H1 (cell line): ENCODE data around the gene ZNF488. TPM values are rescaled to one million over a fixed set of nuclear protein-coding genes. Genes with fewer than 3 reads are reported as not detected.

Source experiments
- CTCF ChIA-PET: fragments of 300-600 bp; sonication (Branson Sonifier 250); formaldehyde crosslinking; loops from one replicate; lab custom pipeline; 2021; ENCODE audit not compliant: partially characterized antibody; lab: Charles Lee
- POLR2A ChIA-PET: fragments of 300-600 bp; sonication (Branson Sonifier 250); formaldehyde crosslinking; loops from one replicate; lab custom pipeline; 2021; ENCODE audit warnings: inconsistent platforms; ENCODE audit not compliant: partially characterized antibody; lab: Charles Lee
- DNase-seq, 2 experiments: peaks; one replicate each; pipeline versions ENCODE4 v3.0.0 to v3.0.0-alpha.2; 2010 to 2022; ENCODE audit warnings: low spot score in 2 of 2, low read depth in 1 of 2, mixed read lengths in 1 of 2
- FAIRE-seq: peaks from 2 replicates; lab custom pipeline; 2011; peaks lifted over from hg19 to GRCh38; lab: Jason Lieb, UNC
- H2AFZ ChIP-seq: 2 replicates; pipeline ENCODE4 v1.8.1; 2012; ENCODE audit warnings: low read length, inconsistent platforms
- H2AK5ac ChIP-seq: 2 replicates; pipeline ENCODE4 v1.6.1; 2013; ENCODE audit warnings: low read depth, low read length
- H2BK120ac ChIP-seq: replicated peaks from 2 replicates; pipeline ENCODE3; 2013; ENCODE audit warnings: low read depth, low read length, inconsistent platforms
- H2BK12ac ChIP-seq: 2 replicates; pipeline ENCODE4 v1.6.1; 2013; ENCODE audit warnings: low read depth, low read length
- H2BK15ac ChIP-seq: 2 replicates; pipeline ENCODE4 v1.6.1; 2013; ENCODE audit warnings: low read length
- H2BK20ac ChIP-seq: 2 replicates; pipeline ENCODE4 v1.6.1; 2013; ENCODE audit warnings: low read length
- H2BK5ac ChIP-seq: 2 replicates; pipeline ENCODE4 v1.6.1; 2013; ENCODE audit warnings: low read depth, low read length
- H3K14ac ChIP-seq: 2 replicates; pipeline ENCODE4 v1.6.1; 2013; ENCODE audit warnings: inconsistent platforms; ENCODE audit not compliant: insufficient read length
- H3K18ac ChIP-seq: 2 replicates; pipeline ENCODE4 v1.6.1; 2013; ENCODE audit warnings: low read length; ENCODE audit errors: extremely low read depth
- H3K23ac ChIP-seq: 2 replicates; pipeline ENCODE4 v1.6.1; 2013; ENCODE audit warnings: inconsistent platforms; ENCODE audit not compliant: insufficient read length
- H3K23me2 ChIP-seq: 2 replicates; pipeline ENCODE4 v1.6.1; 2013; ENCODE audit warnings: low read depth, low read length
- H3K27ac ChIP-seq: 2 replicates; pipeline ENCODE4 v1.6.1; 2011; ENCODE audit warnings: low read depth, low read length, inconsistent platforms
- H3K27me3 ChIP-seq, 4 experiments: replicated peaks in 1 of 4; 1 replicate in 1 of 4; 2 replicates in 3 of 4; pipeline versions ENCODE4 v1.6.1 to v1.8.1; 2011 to 2013; ENCODE audit warnings: low read length in 3 of 4, mild to moderate bottlenecking in 3 of 4, inconsistent platforms in 2 of 4, mixed read lengths in 2 of 4, moderate library complexity in 1 of 4; ENCODE audit not compliant: control insufficient read depth in 3 of 4, insufficient read depth in 3 of 4; ENCODE audit errors: extremely low read depth in 1 of 4
- H3K36me3 ChIP-seq, 4 experiments: 2 replicates each; pipeline versions ENCODE4 v1.6.1 to v1.8.1; 2011 to 2013; ENCODE audit warnings: mild to moderate bottlenecking in 4 of 4, low read length in 3 of 4, moderate library complexity in 2 of 4, control low read depth in 1 of 4, inconsistent platforms in 1 of 4; ENCODE audit not compliant: insufficient read depth in 4 of 4, control insufficient read depth in 2 of 4
- H3K4ac ChIP-seq: replicated peaks from 2 replicates; pipeline ENCODE3; 2013; ENCODE audit warnings: low read length, low read depth, mixed read lengths, inconsistent platforms; ENCODE audit not compliant: insufficient read length
- H3K4me1 ChIP-seq, 4 experiments: replicated peaks in 1 of 4; 1 replicate in 1 of 4; 2 replicates in 3 of 4; pipeline versions ENCODE4 v1.6.1 to v1.8.1; 2011 to 2013; ENCODE audit warnings: low read length in 3 of 4, inconsistent platforms in 2 of 4, mixed read lengths in 1 of 4; ENCODE audit not compliant: insufficient read depth in 4 of 4, control insufficient read depth in 3 of 4
- H3K4me2 ChIP-seq, 2 experiments: 2 replicates each; pipeline versions ENCODE4 v1.6.1 to v1.8.1; 2011 to 2013; ENCODE audit warnings: low read depth in 2 of 2, low read length in 2 of 2, control low read depth in 1 of 2, inconsistent platforms in 1 of 2, mild to moderate bottlenecking in 1 of 2; ENCODE audit not compliant: insufficient read depth in 1 of 2
- H3K4me3 ChIP-seq, 4 experiments: fragments of 200-600, 300-600 bp in 1 of 4; sonication (generic), shearing (Covaris generic), sonication (Bioruptor Twin) in 1 of 4; 2 replicates each; pipeline versions ENCODE4 v1.5.1 to v1.8.1; 2011 to 2016; ENCODE audit warnings: low read length in 4 of 4, low read depth in 3 of 4, control low read depth in 2 of 4, inconsistent platforms in 2 of 4, mild to moderate bottlenecking in 2 of 4, mixed read lengths in 1 of 4, moderate library complexity in 1 of 4; ENCODE audit not compliant: insufficient read depth in 2 of 4; ENCODE audit errors: extremely low read depth in 1 of 4
- H3K56ac ChIP-seq: replicated peaks from 2 replicates; pipeline ENCODE3; 2013; ENCODE audit warnings: low read depth, mild to moderate bottlenecking, mixed read lengths, low read length, inconsistent platforms; ENCODE audit not compliant: insufficient read length
- H3K79me1 ChIP-seq: 2 replicates; pipeline ENCODE4 v1.6.1; 2013; ENCODE audit warnings: low read depth, low read length, control low read depth
- H3K79me2 ChIP-seq, 2 experiments: 2 replicates each; pipeline versions ENCODE4 v1.6.1 to v1.8.1; 2012 to 2013; ENCODE audit warnings: low read length in 2 of 2, mild to moderate bottlenecking in 2 of 2, inconsistent platforms in 1 of 2; ENCODE audit not compliant: insufficient read depth in 2 of 2, control insufficient read depth in 1 of 2
- H3K9ac ChIP-seq, 4 experiments: replicated peaks in 1 of 4; 1 replicate in 1 of 4; 2 replicates in 3 of 4; pipeline versions ENCODE4 v1.6.1 to v1.8.1; 2011 to 2013; ENCODE audit warnings: low read depth in 3 of 4, low read length in 3 of 4, control low read depth in 2 of 4, mild to moderate bottlenecking in 2 of 4, moderate library complexity in 2 of 4, inconsistent platforms in 1 of 4; ENCODE audit errors: extremely low read depth in 1 of 4
- H3K9me3 ChIP-seq, 2 experiments: 2 replicates each; pipeline versions ENCODE4 v1.6.1 to v1.8.1; 2012 to 2013; ENCODE audit warnings: mild to moderate bottlenecking in 2 of 2, moderate library complexity in 2 of 2, control low read depth in 1 of 2, inconsistent platforms in 1 of 2, low read depth in 1 of 2, low read length in 1 of 2, mixed read lengths in 1 of 2; ENCODE audit not compliant: insufficient read depth in 2 of 2
- H4K20me1 ChIP-seq, 2 experiments: replicated peaks in 1 of 2; 2 replicates each; pipeline versions ENCODE3 to v1.8.1; 2011 to 2013; ENCODE audit warnings: inconsistent platforms in 2 of 2, low read length in 2 of 2, mild to moderate bottlenecking in 1 of 2; ENCODE audit not compliant: insufficient read depth in 2 of 2, control insufficient read depth in 1 of 2
- H4K5ac ChIP-seq: 2 replicates; pipeline ENCODE4 v1.6.1; 2013; ENCODE audit warnings: low read length, low read depth, mixed read lengths, inconsistent platforms; ENCODE audit not compliant: insufficient read length
- H4K8ac ChIP-seq: 2 replicates; pipeline ENCODE4 v1.8.0; 2013; ENCODE audit warnings: mild to moderate bottlenecking, moderate library complexity, low read length, inconsistent platforms; ENCODE audit not compliant: insufficient read depth; ENCODE audit errors: extremely low read depth
- H4K91ac ChIP-seq: replicated peaks from 2 replicates; pipeline ENCODE3; 2013; ENCODE audit warnings: low read length, mixed read lengths, inconsistent platforms; ENCODE audit not compliant: insufficient read length
- CREB1 ChIP-seq: IDR thresholded peaks from 2 replicates; pipeline ENCODE4 v1.6.1; 2012; ENCODE audit warnings: inconsistent platforms
- GTF2F1 ChIP-seq: IDR thresholded peaks from 2 replicates; pipeline ENCODE4 v1.6.1; 2012; ENCODE audit warnings: low read depth, low read length, improper control_type of control experiment, borderline replicate concordance
- TCF12 ChIP-seq: IDR thresholded peaks from 2 replicates; pipeline ENCODE4 v1.6.1; 2011; ENCODE audit warnings: low read depth, mild to moderate bottlenecking, low read length
- WGBS, 2 experiments: shearing (Covaris generic) in 1 of 2; methylation state at CpG; one replicate each; pipeline versions ENCODE4 v1.1.6 to v1.1.7; 2013 to 2015; ENCODE audit warnings: low lambda C conversion rate in 2 of 2, mixed read lengths in 2 of 2, inconsistent platforms in 1 of 2, low coverage in 1 of 2, missing lambda C conversion rate in 1 of 2; ENCODE audit not compliant: insufficient replicate concordance in 2 of 2, insufficient coverage in 1 of 2, insufficient read length in 1 of 2; ENCODE audit errors: extremely low coverage in 1 of 2, missing lambda C conversion rate in 1 of 2; 5-methylcytosine and 5-hydroxymethylcytosine counted together
- polyA plus RNA-seq, 7 experiments: library from polyadenylated mRNA; depleted of rRNA in 3 of 7; stranded (reverse) in 5 of 7; unstranded in 2 of 7; fragments of >200 nt in 5 of 7; fragments of 200-250 nt in 2 of 7; gene quantifications; 1 replicate in 5 of 7; 2 replicates in 1 of 7; 4 replicates in 1 of 7; pipeline versions ENCODE4 v1.2.1 to v1.2.3, GENCODE V29; 2011 to 2013; ENCODE audit warnings: missing spikeins in 2 of 7, mixed read lengths in 2 of 7
- total RNA-seq: library from RNA; stranded (reverse); fragmentation: NEBNext Ultra II Directional; extraction: Animal tissue kit (Norgen Biotek cat#: 25700); gene quantifications from 2 replicates; pipeline ENCODE4 v1.2.1, GENCODE V29; 2021

The ZNF488 gene
- total and polyA plus RNA-seq, 2 of the 8 experiments (the other 6 are each of a cell fraction or from before 2014, with no cell fraction given): 7.9 to 11.4 TPM

DNA sequence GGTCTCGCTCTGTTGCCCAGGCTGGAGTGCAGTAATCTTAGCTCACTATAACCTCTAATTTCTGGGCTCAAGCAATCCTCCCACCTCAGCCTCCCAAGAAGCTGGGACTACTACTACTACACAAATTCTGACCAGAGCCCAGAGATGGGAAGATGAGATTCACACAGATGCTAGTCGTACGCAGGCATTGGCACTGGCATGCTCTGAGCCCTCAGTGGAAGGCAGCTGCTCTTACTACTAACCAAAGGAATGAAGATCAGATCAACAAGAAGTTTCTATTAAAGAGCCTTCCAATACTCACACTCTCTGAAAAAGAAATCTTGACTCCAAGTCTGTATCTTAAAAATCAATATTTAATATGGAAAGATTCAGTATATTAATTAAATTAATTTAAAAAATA lies 51.1 kb downstream of the ZNF488 start:
- H2AK5ac ChIP-seq: no peak overlapping the region
- H4K20me1 ChIP-seq: no peaks in the 10 kb centered on the region
- H3K27me3 ChIP-seq: no peaks in the 10 kb centered on the region; a peak in 1 of 7 replicates
- H4K5ac ChIP-seq: no peak overlapping the region
- H3K14ac ChIP-seq: no peak overlapping the region
- no peak overlapping the region for H2BK5ac ChIP-seq
- no peak overlapping the region for H3K4me2 ChIP-seq
- no peak overlapping the region for H2BK120ac ChIP-seq
- no peak overlapping the region for H2BK20ac ChIP-seq
- no peak overlapping the region for H2BK15ac ChIP-seq
- TF ChIP-seq GTF2F1: no peak
- TF ChIP-seq CREB1: no peak
- no peak for TF ChIP-seq TCF12
- H3K23ac ChIP-seq: no peak overlapping the region
- H4K91ac ChIP-seq: no peak overlapping the region
- no peak overlapping the region for H3K18ac ChIP-seq
- H3K9me3 ChIP-seq: no peaks in the 10 kb centered on the region
- no peak overlapping the region for H3K9ac ChIP-seq
- no peaks in the 10 kb centered on the region for H3K79me2 ChIP-seq
- ChIA-PET POLR2A (no interaction called here), CTCF (interaction anchor here (1.1 kb wide), 1 partner anchor 9 kb away, joined by 4 read pairs; no protein-coding TSS in a partner anchor)
- no peak for FAIRE-seq
- DNase-seq: no peak
- H3K56ac ChIP-seq: no peak overlapping the region
- H3K36me3 ChIP-seq: no peaks in the 10 kb centered on the region; a peak in 1 of 8 replicates
- H3K27ac ChIP-seq: no peak overlapping the region
- no peak overlapping the region for H3K4ac ChIP-seq
- no peaks in the 10 kb centered on the region for H3K4me1 ChIP-seq
- 94% methylated on average over 3 of the region's 3 CpGs; no CpG with 5 or more reads in 1 of the 2 experiments for WGBS, 2 experiments
- no peak overlapping the region for H3K4me3 ChIP-seq
- H2BK12ac ChIP-seq: no peak overlapping the region
- H3K79me1 ChIP-seq: no peaks in the 10 kb centered on the region
- no peaks in the 10 kb centered on the region for H3K23me2 ChIP-seq
- H4K8ac ChIP-seq: no peak overlapping the region
- no peak overlapping the region for H2AFZ ChIP-seq
